Activated naive CD4-positive, alpha-beta T cell treated with anti-CD3 and anti-CD28 coated beads, Interleukin-2, amount 10 ng/mL, durations not matched to agents 5 hours and 36 hours (primary cell): Measurements from ENCODE around the gene C3orf38. TPM values are rescaled to one million over a fixed set of nuclear protein-coding genes. Genes with fewer than 3 reads are reported as not detected.

Experiments
- total RNA-seq, 2 experiments: library from RNA; stranded (reverse); gene quantifications; one replicate each; pipeline ENCODE4 v1.2.3, GENCODE V29; 2021

Gene C3orf38
- total RNA-seq = 10 to 100 TPM; 26.4 to 27.6 TPM

GRCh38 chr3:88149509-88150362 lies at the start of gene C3orf38:
C3orf38 (plus strand) TSS chr3:88149959; CDS start chr3:88150053, 94 bp downstream.

Other genes starting within 250 kb of the C3orf38 start
- 10 to 100 TPM; 97.4 to 97.8 TPM for gene CGGBP1, start 91.0 kb upstream of the C3orf38 start, total RNA-seq
- 10 to 100 TPM; 20.9 to 29.2 TPM for gene ZNF654, start 90.7 kb upstream of the C3orf38 start, total RNA-seq